ENCODE measurements around the gene ARHGAP30. TPM values are rescaled to one million over a fixed set of nuclear protein-coding genes. Genes with fewer than 3 reads are reported as not detected.
A peak's percentile ranks its signal among the peaks of the same experiment; 100 is the strongest.

The ARHGAP30 gene
- total and polyA plus RNA-seq, 2 of the 8 experiments (the other 6 are each of a cell fraction or from before 2014, with no cell fraction given) = 0.27 to 0.39 TPM

DNA sequence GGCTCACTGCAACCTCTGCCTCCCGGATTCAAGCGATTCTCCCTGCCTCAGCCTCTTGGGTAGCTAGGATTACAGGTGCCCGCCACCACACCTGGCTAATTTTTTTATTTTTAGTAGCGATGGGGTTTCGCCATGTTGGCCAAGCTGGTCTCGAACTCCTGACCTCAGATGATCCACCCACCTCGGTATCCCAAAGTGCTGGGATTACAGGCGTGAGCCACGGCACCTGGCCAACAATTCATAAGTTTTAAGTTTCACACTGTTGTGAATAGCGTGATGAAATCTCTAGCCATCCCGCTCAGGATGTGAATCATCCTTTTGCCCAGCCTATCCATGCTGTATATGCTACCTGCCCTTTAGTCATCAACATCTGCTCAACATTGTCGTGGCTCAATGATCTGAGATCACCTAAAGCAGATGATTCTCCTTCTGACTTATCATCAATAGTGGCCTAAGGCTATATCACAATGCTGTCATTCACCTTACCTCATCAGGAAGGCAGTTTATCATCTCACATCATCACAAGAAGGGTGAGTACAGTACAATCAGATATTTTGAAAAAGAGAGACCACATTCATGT lies 45.5 kb upstream of the ARHGAP30 start:
- H3K4ac ChIP-seq (replicated peaks; ENCODE audit: insufficient read length, low read depth, low read length) = no peak overlapping the region
- peaks cover 4 to 71% of the 10 kb centered on the region in 2 experiments; a peak in 3 of 4 replicates for H3K79me2 ChIP-seq (ENCODE audit: control insufficient read depth in 1 of 2, insufficient read depth in 2 of 2, low read length in 2 of 2)
- no peak overlapping the region for H3K4me3 ChIP-seq (ENCODE audit: extremely low read depth in 1 of 4, insufficient read depth in 2 of 4, low read depth in 3 of 4, low read length in 4 of 4)
- peaks cover 0 to 6% of the 10 kb centered on the region in 2 experiments for H4K20me1 ChIP-seq (replicated peaks in 1 of 2; ENCODE audit: control insufficient read depth in 1 of 2, insufficient read depth in 2 of 2, low read length in 2 of 2)
- no peak overlapping the region for H3K18ac ChIP-seq (ENCODE audit: extremely low read depth, low read length)
- H4K91ac ChIP-seq (replicated peaks; ENCODE audit: insufficient read length, low read length) = no peak overlapping the region
- no peak overlapping the region for H2BK12ac ChIP-seq (ENCODE audit: low read depth, low read length)
- FAIRE-seq = no peak
- no peak overlapping the region for H3K27ac ChIP-seq (ENCODE audit: low read depth, low read length)
- H2AFZ ChIP-seq (ENCODE audit: low read length) = no peak overlapping the region
- no peak overlapping the region for H2BK20ac ChIP-seq (ENCODE audit: low read length)
- H3K14ac ChIP-seq (ENCODE audit: insufficient read length) = no peak overlapping the region
- peaks cover 4 to 10% (median 5%) of the 10 kb centered on the region in 4 experiments; a peak in 6 of 7 replicates for H3K4me1 ChIP-seq (replicated peaks in 1 of 4; ENCODE audit: control insufficient read depth in 3 of 4, insufficient read depth in 4 of 4, low read length in 3 of 4)
- no peak overlapping the region for H3K23ac ChIP-seq (ENCODE audit: insufficient read length)
- H2BK120ac ChIP-seq (replicated peaks; ENCODE audit: low read depth, low read length) = no peak overlapping the region
- no peak overlapping the region for H4K8ac ChIP-seq (ENCODE audit: extremely low read depth, insufficient read depth, low read length)
- no peak overlapping the region for H3K4me2 ChIP-seq (ENCODE audit: insufficient read depth in 1 of 2, low read depth in 2 of 2, low read length in 2 of 2)
- POLR2A ChIA-PET (ENCODE audit: partially characterized antibody) = interaction anchor here (1.4 to 1.6 kb wide), 2 partner anchors 14 to 40 kb away, joined by 3 to 4 read pairs; no protein-coding TSS in a partner anchor
- no peaks in the 10 kb centered on the region for H3K9me3 ChIP-seq (ENCODE audit: insufficient read depth in 2 of 2, low read depth in 1 of 2, low read length in 1 of 2)
- H3K9ac ChIP-seq (replicated peaks in 1 of 4; ENCODE audit: extremely low read depth in 1 of 4, low read depth in 3 of 4, low read length in 3 of 4) = peak overlapping the region in 1 of 4 experiments; percentile 17; a peak in 1 of 7 replicates
- WGBS, 2 experiments (ENCODE audit: extremely low coverage in 1 of 2, insufficient coverage in 1 of 2, insufficient read length in 1 of 2, insufficient replicate concordance in 2 of 2, low coverage in 1 of 2, low lambda C conversion rate in 2 of 2, missing lambda C conversion rate in 1 of 2) = 96% methylated on average over 12 of the region's 12 CpGs; no CpG with 5 or more reads in 1 of the 2 experiments
- no peak overlapping the region for H2BK5ac ChIP-seq (ENCODE audit: low read depth, low read length)
- CTCF ChIA-PET (ENCODE audit: partially characterized antibody) = interaction anchor here (5.0 kb wide), 1 partner anchor 17 kb away, joined by 33 read pairs; the partner anchor contains the start of gene KLHDC9
- no peaks in the 10 kb centered on the region for H3K27me3 ChIP-seq (replicated peaks in 1 of 4; ENCODE audit: control insufficient read depth in 3 of 4, extremely low read depth in 1 of 4, insufficient read depth in 3 of 4, low read length in 3 of 4)
- peaks cover 0 to 7% (median 3%) of the 10 kb centered on the region in 4 experiments; a peak in 3 of 8 replicates for H3K36me3 ChIP-seq (ENCODE audit: control insufficient read depth in 2 of 4, insufficient read depth in 4 of 4, low read length in 3 of 4)
- DNase-seq (ENCODE audit: low read depth in 1 of 2, low spot score in 2 of 2) = no peak
- H2AK5ac ChIP-seq (ENCODE audit: low read depth, low read length) = no peak overlapping the region
- no peak overlapping the region for H4K5ac ChIP-seq (ENCODE audit: insufficient read length, low read depth, low read length)
- H3K23me2 ChIP-seq (ENCODE audit: low read depth, low read length) = peaks cover 12% of the 10 kb centered on the region
- no peak overlapping the region for H2BK15ac ChIP-seq (ENCODE audit: low read length)
- H3K56ac ChIP-seq (replicated peaks; ENCODE audit: insufficient read length, low read depth, low read length) = no peak overlapping the region
- H3K79me1 ChIP-seq (ENCODE audit: low read depth, low read length) = peaks cover 15% of the 10 kb centered on the region
- no peak for TF ChIP-seq TEAD4 (IDR thresholded peaks at IDR 0.05; ENCODE audit: low read depth, low read length)
- TF ChIP-seq SAP30 (IDR thresholded peaks at IDR 0.05; ENCODE audit: insufficient read depth, insufficient replicate concordance, low read length) = no peak
- TF ChIP-seq TAF1 (IDR thresholded peaks at IDR 0.05; ENCODE audit: low read depth, low read length) = no peak
- TF ChIP-seq ZNF274 (IDR thresholded peaks at IDR 0.05; ENCODE audit: borderline replicate concordance, extremely low read depth, low read length) = no peak
- TF ChIP-seq HDAC2 (IDR thresholded peaks at IDR 0.05; ENCODE audit: borderline replicate concordance in 1 of 2, low read depth in 2 of 2, low read length in 2 of 2) = no peak
- no peak for TF ChIP-seq SIRT6 (IDR thresholded peaks at IDR 0.05; ENCODE audit: low read length)
- TF ChIP-seq CBX8 (IDR thresholded peaks at IDR 0.05; ENCODE audit: borderline replicate concordance, low read depth, low read length) = no peak
- TF ChIP-seq TBP (IDR thresholded peaks at IDR 0.05; ENCODE audit: low read depth, low read length) = no peak
- no peak for TF ChIP-seq CHD2 (IDR thresholded peaks at IDR 0.05; ENCODE audit: low read length)
- TF ChIP-seq FOSL1 (IDR thresholded peaks at IDR 0.05; ENCODE audit: insufficient read depth, low read depth, low read length) = no peak
- no peak for TF ChIP-seq NANOG (IDR thresholded peaks at IDR 0.05; ENCODE audit: insufficient read depth, low read depth, low read length, poor library complexity, severe bottlenecking)
- TF ChIP-seq CEBPB (IDR thresholded peaks at IDR 0.05; ENCODE audit: low read depth, low read length) = no peak
- TF ChIP-seq SP4 (IDR thresholded peaks at IDR 0.05; ENCODE audit: low read length) = no peak

Data from H1 (cell line).